Measurements from ENCODE around the gene STAG1. TPM values are rescaled to one million over a fixed set of nuclear protein-coding genes. Genes with fewer than 3 reads are reported as not detected.

STAG1 gene
- total and polyA plus RNA-seq, 7 experiments from 2014 or later = 18.5 to 50.7 (median 42.0) TPM

GRCh38 chr3:136631424-136631823 is 120.8 kb downstream of the STAG1 start:
- Histone ChIP-seq H3K4me1 (ENCODE audit: control insufficient read depth in 2 of 2, insufficient read depth in 2 of 2, low read length in 2 of 2) (no peaks in the 10 kb centered on the region), H3K27ac (ENCODE audit: low read depth, low read length) (no peak overlapping the region), H3K36me3 (ENCODE audit: control insufficient read depth in 2 of 3, insufficient read depth in 3 of 3, low read length in 3 of 3) (peaks cover 0 to 9% (median 0%) of the 10 kb centered on the region in 3 experiments), H3K9me3 (ENCODE audit: control insufficient read depth in 2 of 3, low read length in 3 of 3) (no peaks in the 10 kb centered on the region), H3K27me3 (ENCODE audit: control insufficient read depth in 2 of 2, insufficient read depth in 2 of 2, low read length in 2 of 2) (no peaks in the 10 kb centered on the region), H3K4me3 (ENCODE audit: low read length) (no peak overlapping the region)
- Mint-ChIP-seq H3K9me3 (peaks cover 0 to 11% (median 3%) of the 10 kb centered on the region in 11 donors), H3K27me3 (no peaks in the 10 kb centered on the region), H3K36me3 (peaks cover 8 to 65% (median 54%) of the 10 kb centered on the region in 5 donors), H3K4me1 (peaks cover 3 to 59% (median 49%) of the 10 kb centered on the region in 7 donors), H3K27ac (no peak overlapping the region), H3K4me3 (no peak overlapping the region)
- intact Hi-C loops (cut with micrococcal nuclease) = no loop called here
- ChIA-PET POLR2A (no interaction called here), CTCF (interaction anchor here (0.6 kb wide), 1 partner anchor 37 kb away, joined by 4 read pairs; no protein-coding TSS in a partner anchor)
- no peak for DNase-seq
- ATAC-seq = no peak

- Mint-ChIP-seq H3K4me3 (no peak overlapping the region), H3K9me3 (peaks cover 0 to 11% (median 3%) of the 10 kb centered on the region in 11 donors), H3K4me1 (peaks cover 3 to 60% (median 51%) of the 10 kb centered on the region in 7 donors), H3K27ac (no peak overlapping the region), H3K36me3 (peaks cover 8 to 64% (median 49%) of the 10 kb centered on the region in 5 donors), H3K27me3 (no peaks in the 10 kb centered on the region)
- no peak for ATAC-seq
- Histone ChIP-seq H3K4me1 (ENCODE audit: control insufficient read depth in 2 of 2, insufficient read depth in 2 of 2, low read length in 2 of 2) (no peaks in the 10 kb centered on the region), H3K36me3 (ENCODE audit: control insufficient read depth in 2 of 3, insufficient read depth in 3 of 3, low read length in 3 of 3) (peaks cover 0 to 9% (median 0%) of the 10 kb centered on the region in 3 experiments), H3K4me3 (ENCODE audit: low read length) (no peak overlapping the region), H3K27ac (ENCODE audit: low read depth, low read length) (no peak overlapping the region), H3K27me3 (ENCODE audit: control insufficient read depth in 2 of 2, insufficient read depth in 2 of 2, low read length in 2 of 2) (no peaks in the 10 kb centered on the region), H3K9me3 (ENCODE audit: control insufficient read depth in 2 of 3, low read length in 3 of 3) (no peaks in the 10 kb centered on the region)
- DNase-seq = no peak
- intact Hi-C loops (cut with micrococcal nuclease) = no loop called here
- CTCF ChIA-PET = no interaction called here
- POLR2A ChIA-PET = no interaction called here
Measured at GRCh38 chr3:136630915-136631314, 121.3 kb downstream of the STAG1 start.

- Mint-ChIP-seq H3K27me3 (no peaks in the 10 kb centered on the region), H3K36me3 (peaks cover 8 to 61% (median 43%) of the 10 kb centered on the region in 5 donors), H3K9me3 (peaks cover 0 to 11% (median 0%) of the 10 kb centered on the region in 11 donors), H3K4me3 (no peak overlapping the region), H3K27ac (no peak overlapping the region), H3K4me1 (peaks cover 2 to 44% (median 26%) of the 10 kb centered on the region in 7 donors)
- Histone ChIP-seq H3K4me3 (ENCODE audit: low read length) (no peak overlapping the region), H3K9me3 (ENCODE audit: control insufficient read depth in 2 of 3, low read length in 3 of 3) (no peaks in the 10 kb centered on the region), H3K27ac (ENCODE audit: low read depth, low read length) (no peak overlapping the region), H3K36me3 (ENCODE audit: control insufficient read depth in 2 of 3, insufficient read depth in 3 of 3, low read length in 3 of 3) (peaks cover 0 to 19% (median 0%) of the 10 kb centered on the region in 3 experiments), H3K4me1 (ENCODE audit: control insufficient read depth in 2 of 2, insufficient read depth in 2 of 2, low read length in 2 of 2) (no peaks in the 10 kb centered on the region), H3K27me3 (ENCODE audit: control insufficient read depth in 2 of 2, insufficient read depth in 2 of 2, low read length in 2 of 2) (no peaks in the 10 kb centered on the region)
- ATAC-seq (peak; percentile 60), DNase-seq (no peak)
- intact Hi-C loops (cut with micrococcal nuclease) = loop anchor here in 1 of 2 donors (5.0 to 10.0 kb wide), 2 partner anchors 126 to 552 kb away; partner anchors contain the start of gene STAG1
- POLR2A ChIA-PET = no interaction called here
- CTCF ChIA-PET = no interaction called here
Measured at GRCh38 chr3:136626493-136626892, 125.7 kb downstream of the STAG1 start.

GRCh38 chr3:136624894-136625815 is 127.0 kb downstream of the STAG1 start:
- intact Hi-C loops (cut with micrococcal nuclease) = loop anchor here in 1 of 2 donors (5.0 to 10.0 kb wide), 2 partner anchors 127 to 550 kb away; partner anchors contain the start of gene STAG1
- POLR2A ChIA-PET = no interaction called here
- peaks cover 8 to 56% (median 45%) of the 10 kb centered on the region in 5 donors for H3K36me3 Mint-ChIP-seq
- Histone ChIP-seq H3K9me3 (ENCODE audit: control insufficient read depth in 2 of 3, low read length in 3 of 3) (no peaks in the 10 kb centered on the region), H3K27ac (ENCODE audit: low read depth, low read length) (no peak overlapping the region), H3K4me3 (ENCODE audit: low read length) (no peak overlapping the region), H3K36me3 (ENCODE audit: control insufficient read depth in 2 of 3, insufficient read depth in 3 of 3, low read length in 3 of 3) (peaks cover 0 to 19% (median 0%) of the 10 kb centered on the region in 3 experiments), H3K27me3 (ENCODE audit: control insufficient read depth in 2 of 2, insufficient read depth in 2 of 2, low read length in 2 of 2) (no peaks in the 10 kb centered on the region), H3K4me1 (ENCODE audit: control insufficient read depth in 2 of 2, insufficient read depth in 2 of 2, low read length in 2 of 2) (no peaks in the 10 kb centered on the region)
- CTCF ChIA-PET = no interaction called here
- no peak overlapping the region for H3K27ac Mint-ChIP-seq
- no peaks in the 10 kb centered on the region for H3K27me3 Mint-ChIP-seq
- ATAC-seq (no peak), DNase-seq (no peak)
- H3K4me1 Mint-ChIP-seq = peaks cover 2 to 41% (median 24%) of the 10 kb centered on the region in 7 donors
- H3K4me3 Mint-ChIP-seq = no peak overlapping the region
- peaks cover 0 to 11% (median 0%) of the 10 kb centered on the region in 11 donors for H3K9me3 Mint-ChIP-seq

GRCh38 chr3:136624371-136624770 is 127.8 kb downstream of the STAG1 start:
- H3K27me3 Mint-ChIP-seq = no peaks in the 10 kb centered on the region
- peaks cover 2 to 41% (median 21%) of the 10 kb centered on the region in 7 donors for H3K4me1 Mint-ChIP-seq
- no peaks in the 10 kb centered on the region for H3K27me3 ChIP-seq (ENCODE audit: control insufficient read depth in 2 of 2, insufficient read depth in 2 of 2, low read length in 2 of 2)
- DNase-seq = no peak
- no peaks in the 10 kb centered on the region for H3K4me1 ChIP-seq (ENCODE audit: control insufficient read depth in 2 of 2, insufficient read depth in 2 of 2, low read length in 2 of 2)
- no peaks in the 10 kb centered on the region for H3K9me3 ChIP-seq (ENCODE audit: control insufficient read depth in 2 of 3, low read length in 3 of 3)
- no peak overlapping the region for H3K4me3 ChIP-seq (ENCODE audit: low read length)
- POLR2A ChIA-PET = no interaction called here
- no peak overlapping the region for H3K4me3 Mint-ChIP-seq
- ATAC-seq = peak; percentile 65
- H3K9me3 Mint-ChIP-seq = peaks cover 0 to 8% (median 0%) of the 10 kb centered on the region in 11 donors
- peaks cover 0 to 23% (median 0%) of the 10 kb centered on the region in 3 experiments for H3K36me3 ChIP-seq (ENCODE audit: control insufficient read depth in 2 of 3, insufficient read depth in 3 of 3, low read length in 3 of 3)
- no peak overlapping the region for H3K27ac ChIP-seq (ENCODE audit: low read depth, low read length)
- CTCF ChIA-PET = no interaction called here
- H3K27ac Mint-ChIP-seq = peak overlapping the region in 1 of 9 donors; percentile 41
- intact Hi-C loops (cut with micrococcal nuclease) = loop anchor here in 1 of 2 donors (10.0 kb wide), 1 partner anchor 550 kb away; no protein-coding TSS in a partner anchor
- peaks cover 8 to 49% (median 39%) of the 10 kb centered on the region in 5 donors for H3K36me3 Mint-ChIP-seq

- H3K4me1 ChIP-seq (ENCODE audit: control insufficient read depth in 2 of 2, insufficient read depth in 2 of 2, low read length in 2 of 2) = no peaks in the 10 kb centered on the region
- no peak overlapping the region for H3K4me3 Mint-ChIP-seq
- ATAC-seq = no peak
- H3K27me3 Mint-ChIP-seq = no peaks in the 10 kb centered on the region
- no peaks in the 10 kb centered on the region for H3K9me3 ChIP-seq (ENCODE audit: control insufficient read depth in 2 of 3, low read length in 3 of 3)
- H3K27ac ChIP-seq (ENCODE audit: low read depth, low read length) = no peak overlapping the region
- intact Hi-C loops (cut with micrococcal nuclease) = loop anchor here in 1 of 2 donors (2.0 to 10.0 kb wide), 2 partner anchors 15 to 547 kb away; no protein-coding TSS in a partner anchor
- CTCF ChIA-PET = interaction anchor here (0.6 kb wide), 1 partner anchor 20 kb away, joined by 4 read pairs; no protein-coding TSS in a partner anchor
- no peaks in the 10 kb centered on the region for H3K9me3 Mint-ChIP-seq
- no peak for DNase-seq
- H3K36me3 ChIP-seq (ENCODE audit: control insufficient read depth in 2 of 3, insufficient read depth in 3 of 3, low read length in 3 of 3) = peaks cover 0 to 21% (median 0%) of the 10 kb centered on the region in 3 experiments
- H3K36me3 Mint-ChIP-seq = peaks cover 4 to 46% (median 28%) of the 10 kb centered on the region in 5 donors
- POLR2A ChIA-PET = no interaction called here
- H3K4me3 ChIP-seq (ENCODE audit: low read length) = no peak overlapping the region
- H3K27me3 ChIP-seq (ENCODE audit: control insufficient read depth in 2 of 2, insufficient read depth in 2 of 2, low read length in 2 of 2) = no peaks in the 10 kb centered on the region
- no peak overlapping the region for H3K27ac Mint-ChIP-seq
- H3K4me1 Mint-ChIP-seq = peaks cover 8 to 27% (median 16%) of the 10 kb centered on the region in 7 donors
Measured at GRCh38 chr3:136621628-136622027, 130.6 kb downstream of the STAG1 start.
